SU-DHL-6 (cell line): ENCODE measurements around the gene LEMD2.

Experiments used
- EZH2phosphoT487 ChIP-seq: fragments of 200-600 bp; sonication (generic), shearing (Covaris generic); conservative IDR thresholded peaks from 2 replicates; pipeline ENCODE4 v1.6.1; 2018; ENCODE audit warnings: mild to moderate bottlenecking, antibody characterized with exemption, low read length, moderate library complexity, mixed read lengths
- TF ChIP-seq, protein P1 (sequence below): fragments of 200-600 bp; sonication (generic); IDR thresholded peaks from one replicate; pipeline ENCODE4 v1.5.1; 2017; ENCODE audit warnings: antibody characterized with exemption, mild to moderate bottlenecking, low read length, moderate library complexity; ENCODE audit not compliant: insufficient read depth, poor library complexity, severe bottlenecking

DNA sequence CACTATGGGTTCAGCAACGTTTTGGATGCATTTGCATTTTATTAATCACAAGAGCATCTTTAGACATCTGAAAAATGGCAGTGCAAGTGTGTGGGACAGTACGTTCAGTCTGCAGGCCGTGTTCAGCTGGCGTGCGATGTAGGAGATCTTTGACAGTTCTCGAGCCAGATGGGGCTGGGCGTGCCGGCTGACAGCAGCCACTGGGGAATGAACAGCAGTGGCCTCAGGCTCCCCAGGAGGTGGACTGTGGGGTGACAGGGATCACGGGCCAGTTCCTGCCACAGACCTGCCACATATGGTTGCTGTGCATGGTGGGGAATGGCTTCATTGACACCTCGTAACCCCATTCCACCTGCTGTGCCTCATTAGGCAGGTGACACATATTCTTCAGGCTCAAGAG is 31.3 kb upstream of the LEMD2 start:
- TF ChIP-seq, protein P1, sequence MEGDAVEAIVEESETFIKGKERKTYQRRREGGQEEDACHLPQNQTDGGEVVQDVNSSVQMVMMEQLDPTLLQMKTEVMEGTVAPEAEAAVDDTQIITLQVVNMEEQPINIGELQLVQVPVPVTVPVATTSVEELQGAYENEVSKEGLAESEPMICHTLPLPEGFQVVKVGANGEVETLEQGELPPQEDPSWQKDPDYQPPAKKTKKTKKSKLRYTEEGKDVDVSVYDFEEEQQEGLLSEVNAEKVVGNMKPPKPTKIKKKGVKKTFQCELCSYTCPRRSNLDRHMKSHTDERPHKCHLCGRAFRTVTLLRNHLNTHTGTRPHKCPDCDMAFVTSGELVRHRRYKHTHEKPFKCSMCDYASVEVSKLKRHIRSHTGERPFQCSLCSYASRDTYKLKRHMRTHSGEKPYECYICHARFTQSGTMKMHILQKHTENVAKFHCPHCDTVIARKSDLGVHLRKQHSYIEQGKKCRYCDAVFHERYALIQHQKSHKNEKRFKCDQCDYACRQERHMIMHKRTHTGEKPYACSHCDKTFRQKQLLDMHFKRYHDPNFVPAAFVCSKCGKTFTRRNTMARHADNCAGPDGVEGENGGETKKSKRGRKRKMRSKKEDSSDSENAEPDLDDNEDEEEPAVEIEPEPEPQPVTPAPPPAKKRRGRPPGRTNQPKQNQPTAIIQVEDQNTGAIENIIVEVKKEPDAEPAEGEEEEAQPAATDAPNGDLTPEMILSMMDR = no peak
- no peak for TF ChIP-seq EZH2phosphoT487
